Common myeloid progenitor, CD34-positive (primary cell): Measurements from ENCODE around the gene SEMA4D.
A peak's percentile ranks its signal among the peaks of the same experiment; 100 is the strongest.

ENCODE experiments used
- CTCF ChIA-PET: fragments of 350-600 bp; sonication (Branson Sonifier 250); formaldehyde crosslinking; loops from one replicate; lab custom pipeline; 2021; ENCODE audit warnings: antibody characterized with exemption; lab: Charles Lee
- POLR2A ChIA-PET: fragments of 350-600 bp; sonication (Branson Sonifier 250); formaldehyde crosslinking; loops from one replicate; lab custom pipeline; 2021; ENCODE audit warnings: antibody characterized with exemption; lab: Charles Lee
- DNase-seq, 3 donors: peaks; one replicate each; pipeline versions ENCODE4 v3.0.0 to v3.0.0-alpha.2; 2013
- H3K27ac ChIP-seq, 2 experiments: 1 replicate in 1 of 2; 2 replicates in 1 of 2; pipeline ENCODE4 v1.7.0; 2013; ENCODE audit warnings: inconsistent platforms in 2 of 2, low read length in 2 of 2, mild to moderate bottlenecking in 2 of 2, low read depth in 1 of 2, moderate library complexity in 1 of 2; ENCODE audit not compliant: severe bottlenecking in 2 of 2, insufficient read depth in 1 of 2, poor library complexity in 1 of 2
- H3K27me3 ChIP-seq, 5 experiments: replicated peaks in 2 of 5; 1 replicate in 3 of 5; 2 replicates in 2 of 5; pipeline versions ENCODE4 v1.6.1 to v1.7.0; 2013; ENCODE audit warnings: low read length in 4 of 5, mild to moderate bottlenecking in 2 of 5, moderate library complexity in 2 of 5, inconsistent platforms in 1 of 5; ENCODE audit not compliant: insufficient read depth in 5 of 5, control insufficient read depth in 4 of 5
- H3K36me3 ChIP-seq, 4 experiments: 1 replicate in 2 of 4; 2 replicates in 2 of 4; pipeline versions ENCODE4 v1.6.1 to v1.7.0; 2013; ENCODE audit warnings: low read length in 3 of 4, control low read depth in 1 of 4, mild to moderate bottlenecking in 1 of 4; ENCODE audit not compliant: control insufficient read depth in 4 of 4, insufficient read depth in 4 of 4
- H3K4me1 ChIP-seq, 4 experiments: 1 replicate in 3 of 4; 2 replicates in 1 of 4; pipeline versions ENCODE4 v1.6.1 to v1.7.1; 2013; ENCODE audit warnings: low read length in 3 of 4, mild to moderate bottlenecking in 3 of 4, control low read depth in 1 of 4, inconsistent platforms in 1 of 4, moderate library complexity in 1 of 4; ENCODE audit not compliant: control insufficient read depth in 4 of 4, insufficient read depth in 4 of 4; ENCODE audit errors: control extremely low read depth in 1 of 4
- H3K4me3 ChIP-seq, 7 experiments: 1 replicate in 4 of 7; 2 replicates in 3 of 7; pipeline versions ENCODE4 v1.5.1 to v1.7.0; 2013; ENCODE audit warnings: mild to moderate bottlenecking in 7 of 7, low read length in 6 of 7, moderate library complexity in 6 of 7, inconsistent platforms in 2 of 7, low read depth in 2 of 7, control low read depth in 1 of 7; ENCODE audit not compliant: insufficient read depth in 4 of 7, control insufficient read depth in 1 of 7; ENCODE audit errors: extremely low read depth in 1 of 7
- H3K9me3 ChIP-seq, 5 experiments: 1 replicate in 4 of 5; 2 replicates in 1 of 5; pipeline versions ENCODE4 v1.6.1 to v1.7.1; 2013; ENCODE audit warnings: low read length in 4 of 5, mild to moderate bottlenecking in 2 of 5, inconsistent platforms in 1 of 5, low read depth in 1 of 5, moderate library complexity in 1 of 5; ENCODE audit not compliant: control insufficient read depth in 4 of 5, insufficient read depth in 2 of 5; ENCODE audit errors: control extremely low read depth in 1 of 5
- WGBS: methylation state at CpG from one replicate; pipeline ENCODE4 v1.1.5; 2013; ENCODE audit not compliant: insufficient coverage; 5-methylcytosine and 5-hydroxymethylcytosine counted together

Gene SEMA4D

GRCh38 chr9:89354471-89354870 lies 143.4 kb downstream of the SEMA4D start:
- Histone ChIP-seq H3K36me3 (peaks cover 36 to 94% (median 72%) of the 10 kb centered on the region in 4 experiments), H3K27me3 (no peaks in the 10 kb centered on the region), H3K9me3 (no peaks in the 10 kb centered on the region), H3K4me3 (no peak overlapping the region), H3K27ac (no peak overlapping the region), H3K4me1 (peaks cover 0 to 17% (median 8%) of the 10 kb centered on the region in 4 experiments)
- CTCF ChIA-PET = interaction anchor here (1.2 kb wide), 1 partner anchor 196 kb away, joined by 3 read pairs; no protein-coding TSS in a partner anchor
- POLR2A ChIA-PET = no interaction called here
- 97% methylated on average over 5 of the region's 6 CpGs for WGBS
- DNase-seq = no peak

- H3K4me1 ChIP-seq = peaks cover 0 to 14% (median 6%) of the 10 kb centered on the region in 4 experiments
- H3K9me3 ChIP-seq = no peaks in the 10 kb centered on the region
- H3K4me3 ChIP-seq = no peak overlapping the region
- H3K36me3 ChIP-seq = peaks cover 37 to 97% (median 75%) of the 10 kb centered on the region in 4 experiments
- H3K27me3 ChIP-seq = no peaks in the 10 kb centered on the region
- DNase-seq = peak in 1 of 3 donors; percentile 21
- CTCF ChIA-PET = interaction anchor here (1.2 kb wide), 1 partner anchor 197 kb away, joined by 3 read pairs; no protein-coding TSS in a partner anchor
- H3K27ac ChIP-seq = no peak overlapping the region
- 100% methylated on average over 3 of the region's 3 CpGs for WGBS
- POLR2A ChIA-PET = no interaction called here
Observed at GRCh38 chr9:89353989-89354388, 143.9 kb downstream of the SEMA4D start.

GRCh38 chr9:89352874-89353649 lies 144.9 kb downstream of the SEMA4D start:
- H3K36me3 ChIP-seq = peaks cover 46 to 98% (median 77%) of the 10 kb centered on the region in 4 experiments
- DNase-seq = no peak
- H3K27me3 ChIP-seq = no peaks in the 10 kb centered on the region
- H3K9me3 ChIP-seq = no peaks in the 10 kb centered on the region
- POLR2A ChIA-PET = interaction anchor here (0.6 kb wide), 1 partner anchor 27 kb away, joined by 4 read pairs; no protein-coding TSS in a partner anchor
- peaks cover 0 to 5% (median 2%) of the 10 kb centered on the region in 4 experiments for H3K4me1 ChIP-seq
- CTCF ChIA-PET = interaction anchor here (0.7 to 1.2 kb wide), 3 partner anchors 21 to 198 kb away, joined by 3 to 4 read pairs (median 3); no protein-coding TSS in a partner anchor
- H3K4me3 ChIP-seq = no peak overlapping the region
- 96% methylated on average over 7 of the region's 8 CpGs for WGBS
- no peak overlapping the region for H3K27ac ChIP-seq

- peaks cover 50 to 98% (median 77%) of the 10 kb centered on the region in 4 experiments for H3K36me3 ChIP-seq
- POLR2A ChIA-PET = interaction anchor here (0.6 kb wide), 1 partner anchor 26 kb away, joined by 4 read pairs; no protein-coding TSS in a partner anchor
Observed at GRCh38 chr9:89352451-89352850, 145.5 kb downstream of the SEMA4D start.

GRCh38 chr9:89351584-89352300 lies 146.2 kb downstream of the SEMA4D start:
- H3K27me3 ChIP-seq = no peaks in the 10 kb centered on the region
- peaks cover 53 to 98% (median 77%) of the 10 kb centered on the region in 4 experiments for H3K36me3 ChIP-seq
- H3K4me3 ChIP-seq = no peak overlapping the region
- peaks cover 0 to 1% (median 0%) of the 10 kb centered on the region in 4 experiments for H3K4me1 ChIP-seq
- DNase-seq = no peak
- H3K9me3 ChIP-seq = no peaks in the 10 kb centered on the region
- WGBS = 99% methylated on average over 5 of the region's 6 CpGs
- no peak overlapping the region for H3K27ac ChIP-seq
- ChIA-PET CTCF (interaction anchor here (0.7 to 1.3 kb wide), 3 partner anchors 10 to 197 kb away, joined by 3 to 4 read pairs (median 3); no protein-coding TSS in a partner anchor), POLR2A (no interaction called here)

More at GRCh38 chr9:89352451-89352850, 145.5 kb downstream of the SEMA4D start:
- H3K9me3 ChIP-seq = no peaks in the 10 kb centered on the region
- CTCF ChIA-PET = interaction anchor here (0.7 kb wide), 1 partner anchor 197 kb away, joined by 3 read pairs; no protein-coding TSS in a partner anchor
- H3K27ac ChIP-seq = no peak overlapping the region
- H3K4me3 ChIP-seq = no peak overlapping the region
- peaks cover 0 to 1% (median 0%) of the 10 kb centered on the region in 4 experiments for H3K4me1 ChIP-seq
- DNase-seq = no peak
- 76% methylated on average over 3 of the region's 3 CpGs for WGBS
- H3K27me3 ChIP-seq = no peaks in the 10 kb centered on the region

GRCh38 chr9:89350988-89351557 lies 146.8 kb downstream of the SEMA4D start:
- 100% methylated on average over 2 of the region's 2 CpGs for WGBS
- POLR2A ChIA-PET = no interaction called here
- no peak for DNase-seq
- no peak overlapping the region for H3K27ac ChIP-seq
- peaks cover 0 to 1% (median 0%) of the 10 kb centered on the region in 4 experiments for H3K4me1 ChIP-seq
- peaks cover 53 to 98% (median 78%) of the 10 kb centered on the region in 4 experiments for H3K36me3 ChIP-seq
- H3K9me3 ChIP-seq = no peaks in the 10 kb centered on the region
- CTCF ChIA-PET = interaction anchor here (0.7 to 1.3 kb wide), 2 partner anchors 9 to 123 kb away, joined by 3 to 4 read pairs; no protein-coding TSS in a partner anchor
- H3K27me3 ChIP-seq = no peaks in the 10 kb centered on the region
- no peak overlapping the region for H3K4me3 ChIP-seq
